ENCODE data around the gene ANAPC2. TPM values are rescaled to one million over a fixed set of nuclear protein-coding genes. Genes with fewer than 3 reads are reported as not detected.

ANAPC2 gene
- total RNA-seq, 1 experiment from 2014 or later = 23.5 TPM

- DNase-seq (ENCODE audit: low read depth) = peak; percentile 66
Observed at GRCh38 chr9:137176302-137177182, 11.8 kb downstream of the ANAPC2 start.

- no peak for DNase-seq (ENCODE audit: low read depth)
Observed at GRCh38 chr9:137175345-137175961, 12.9 kb downstream of the ANAPC2 start.

- peak; percentile 41 for DNase-seq (ENCODE audit: low read depth)
Observed at GRCh38 chr9:137174722-137175293, 13.6 kb downstream of the ANAPC2 start.

DNA sequence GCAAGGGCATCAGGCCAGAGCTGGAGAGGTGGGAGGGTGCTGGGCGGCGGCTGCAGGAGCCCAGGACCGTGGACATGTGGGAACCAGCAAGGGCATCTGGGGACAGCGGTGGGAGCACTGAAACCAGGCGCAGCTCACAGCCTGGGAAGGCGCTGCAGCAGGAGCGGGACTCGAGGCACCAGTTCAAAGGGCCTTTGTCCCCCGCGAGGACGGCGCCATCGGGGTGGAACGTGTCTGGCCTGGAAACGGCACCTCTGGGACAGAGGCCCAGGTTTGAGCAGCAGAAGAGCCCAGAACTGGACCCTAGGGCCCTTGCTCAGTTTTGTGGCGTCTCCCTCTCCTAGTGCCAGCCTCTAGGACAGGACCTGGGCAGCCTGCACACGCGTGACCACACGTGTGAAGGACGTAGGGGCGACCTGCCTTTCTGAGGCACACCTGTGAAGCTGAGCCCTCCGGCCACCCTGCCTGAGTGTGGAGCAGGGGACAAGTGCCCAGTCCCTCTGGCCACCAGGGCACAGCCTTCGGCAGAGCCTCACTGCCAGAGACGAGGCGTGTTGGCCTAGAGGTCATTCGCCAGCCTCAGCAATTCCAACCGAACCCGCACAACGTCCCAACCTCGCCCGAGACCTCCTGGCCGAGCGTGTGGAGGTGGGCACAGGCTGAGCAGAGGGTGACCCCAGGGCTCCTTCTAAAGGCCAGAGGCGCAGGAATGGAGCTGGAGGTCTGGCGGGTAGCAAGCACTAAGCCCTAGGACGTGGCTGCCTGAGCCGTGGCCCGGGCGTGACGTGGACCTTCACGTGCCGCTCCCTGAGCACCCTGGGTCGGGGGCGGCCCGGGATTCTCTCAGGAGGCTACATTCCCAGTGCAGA, 14.3 kb downstream of the ANAPC2 start:
- DNase-seq (ENCODE audit: low read depth) = no peak

DNA sequence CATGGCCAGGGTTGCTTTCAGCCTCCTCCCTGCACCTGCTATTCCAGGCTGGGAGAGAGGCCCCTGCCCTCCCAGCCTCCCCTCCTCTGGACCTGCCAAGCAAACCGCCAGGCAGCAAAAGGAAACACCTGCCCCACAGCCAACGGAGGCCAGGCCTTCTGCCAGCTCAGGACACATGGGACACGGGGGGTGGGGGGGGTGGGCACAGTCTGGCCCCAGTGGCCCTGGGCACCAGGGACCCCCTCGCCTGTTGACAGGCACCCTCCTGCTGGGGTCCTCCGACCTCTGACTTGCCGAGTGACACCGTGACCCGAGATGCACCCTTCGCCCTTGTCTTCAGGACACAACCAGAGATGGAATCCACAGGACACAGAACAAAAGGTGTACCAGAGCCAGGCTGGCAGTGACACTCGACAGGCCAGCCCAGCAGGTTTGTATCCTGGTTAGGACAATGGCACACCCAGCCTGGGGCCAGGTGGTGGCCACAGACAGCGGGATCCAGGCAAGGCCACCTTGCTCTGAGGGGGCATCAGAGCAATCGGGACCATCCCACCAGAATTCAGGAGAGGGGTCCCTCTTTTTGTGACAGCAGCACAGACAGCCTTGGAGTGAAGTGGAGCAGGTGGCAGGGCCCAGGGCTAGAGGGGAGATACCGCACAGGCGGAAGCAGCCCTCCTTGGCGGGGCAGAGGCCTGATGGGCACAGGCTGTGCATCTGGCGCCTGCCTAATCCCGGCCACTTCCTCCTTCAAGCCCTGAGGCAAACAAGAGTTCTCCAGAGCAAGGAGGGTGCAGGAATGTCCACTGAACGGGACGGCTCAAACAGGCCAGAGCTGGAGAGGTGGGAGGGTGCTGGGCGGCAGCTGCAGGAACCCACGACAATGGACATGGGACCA, 15.2 kb downstream of the ANAPC2 start:
- DNase-seq (ENCODE audit: low read depth) = no peak

GRCh38 chr9:137171149-137171900, 17.0 kb downstream of the ANAPC2 start:
- no peak for DNase-seq (ENCODE audit: low read depth)

DNA sequence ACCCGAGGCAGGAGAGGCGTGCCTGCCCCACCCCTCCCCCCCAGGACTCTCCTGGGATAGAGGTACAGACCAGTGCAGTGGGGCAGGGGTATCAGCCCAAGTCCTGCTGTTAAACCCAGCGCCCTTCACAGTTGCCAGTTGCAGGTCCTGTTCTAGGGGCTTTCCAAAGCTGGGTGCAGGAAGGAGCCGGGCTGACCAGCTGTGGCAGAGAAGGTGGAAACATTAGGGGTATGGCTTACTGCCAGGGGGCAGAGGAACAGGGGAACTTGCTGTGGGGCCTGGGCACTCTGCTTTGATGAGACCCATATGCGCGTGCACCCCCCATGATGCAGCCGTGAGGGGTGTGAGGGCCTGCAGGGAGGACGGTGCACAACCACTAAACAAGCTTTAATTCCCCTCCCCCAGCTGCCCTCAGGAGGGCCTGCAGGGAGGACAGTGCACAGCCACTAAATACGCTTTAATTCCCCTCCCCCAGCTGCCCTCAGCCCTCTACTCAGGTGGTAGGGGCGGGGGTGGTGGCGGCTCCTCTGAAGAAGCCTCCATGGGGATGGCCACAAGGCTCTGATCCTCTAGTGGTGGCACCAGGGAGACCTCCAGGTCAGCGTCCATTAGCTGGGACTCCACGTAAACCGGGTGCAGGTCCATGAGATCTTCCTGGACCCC, 17.7 kb downstream of the ANAPC2 start:
- no peak for DNase-seq (ENCODE audit: low read depth)

DNA sequence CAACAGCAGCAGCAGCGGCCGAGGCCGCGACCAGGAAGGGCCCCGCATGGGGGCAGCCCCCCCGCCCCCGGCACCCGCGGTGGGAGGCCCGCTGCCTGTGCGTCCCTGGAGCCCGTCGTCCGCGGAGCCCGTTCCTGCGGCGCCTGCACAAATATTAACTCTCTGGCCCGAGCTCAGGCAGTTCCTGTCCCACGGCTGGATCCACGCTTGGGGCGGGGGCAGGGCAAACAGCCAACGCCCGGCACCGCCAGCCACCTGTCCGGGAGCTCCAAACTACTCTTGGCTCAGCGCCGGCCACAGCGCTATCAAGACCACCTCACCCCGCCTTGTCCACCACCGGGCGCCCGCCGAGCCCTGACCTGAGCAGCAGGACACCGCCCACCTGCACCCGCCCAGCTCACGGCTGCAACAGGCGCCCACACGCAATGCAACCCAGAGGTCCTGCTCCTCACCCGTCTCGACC, 18.4 kb downstream of the ANAPC2 start, which contains the start of gene LRRC26:
Gene LRRC26, minus strand, starts transcription at position 156 of the 463 bp plus-strand sequence. Its CDS starts 108 bp downstream, at position 48.
- no peak for DNase-seq (ENCODE audit: low read depth)

GRCh38 chr9:137168904-137169856, 19.2 kb downstream of the ANAPC2 start:
- peak; percentile 83 for DNase-seq (ENCODE audit: low read depth)

- DNase-seq (ENCODE audit: low read depth) = no peak
Observed at GRCh38 chr9:137168573-137168903, 19.8 kb downstream of the ANAPC2 start.

GRCh38 chr9:137167747-137168572, 20.4 kb downstream of the ANAPC2 start:
- DNase-seq (ENCODE audit: low read depth) = peak; percentile 43

GRCh38 chr9:137167277-137167746, 21.0 kb downstream of the ANAPC2 start:
- peak; percentile 35 for DNase-seq (ENCODE audit: low read depth)

DNA sequence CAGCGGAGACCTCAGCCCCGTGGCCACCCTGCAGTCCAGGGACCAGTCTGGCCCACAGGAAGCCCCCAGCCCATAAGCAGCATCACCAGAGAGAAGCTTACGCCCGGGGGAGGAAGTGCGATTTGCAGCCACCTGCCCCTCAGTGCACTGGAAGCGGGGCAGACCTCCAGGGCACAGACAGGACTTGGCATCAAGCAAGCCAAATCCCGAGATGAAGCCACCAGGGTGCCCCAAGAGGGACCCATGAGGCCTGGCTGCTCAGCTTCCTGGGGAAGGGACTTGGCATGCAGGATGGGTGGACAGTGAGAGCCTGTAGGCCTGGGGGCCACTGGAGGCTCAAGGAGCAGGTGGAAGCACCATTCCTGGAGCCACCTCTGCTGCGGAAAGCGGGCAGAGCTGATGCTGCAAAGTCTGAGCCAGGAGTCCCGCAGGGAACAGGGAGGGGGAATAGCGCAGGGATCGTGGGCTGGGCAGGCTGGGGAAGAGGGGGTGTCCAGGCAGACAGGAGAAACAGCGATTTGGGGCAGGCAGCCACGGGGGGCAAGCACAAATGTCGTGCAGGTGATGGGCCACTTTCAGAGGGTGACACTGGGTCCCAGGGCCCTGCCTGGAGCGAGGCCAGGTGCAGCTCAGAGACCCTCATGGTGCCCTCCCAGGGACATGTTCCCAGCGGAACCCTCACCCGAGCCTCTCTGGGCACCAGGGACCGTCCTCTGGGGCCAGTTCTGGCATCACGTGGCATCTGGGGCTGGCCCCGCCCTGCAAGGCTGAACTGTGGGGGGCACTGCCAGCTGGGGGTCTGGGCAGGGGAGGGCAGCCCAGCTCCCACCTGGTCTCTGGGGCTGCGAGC, 21.8 kb downstream of the ANAPC2 start:
- no peak for DNase-seq (ENCODE audit: low read depth)

GRCh38 chr9:137165250-137165836, 23.0 kb downstream of the ANAPC2 start:
- no peak for DNase-seq (ENCODE audit: low read depth)

DNA sequence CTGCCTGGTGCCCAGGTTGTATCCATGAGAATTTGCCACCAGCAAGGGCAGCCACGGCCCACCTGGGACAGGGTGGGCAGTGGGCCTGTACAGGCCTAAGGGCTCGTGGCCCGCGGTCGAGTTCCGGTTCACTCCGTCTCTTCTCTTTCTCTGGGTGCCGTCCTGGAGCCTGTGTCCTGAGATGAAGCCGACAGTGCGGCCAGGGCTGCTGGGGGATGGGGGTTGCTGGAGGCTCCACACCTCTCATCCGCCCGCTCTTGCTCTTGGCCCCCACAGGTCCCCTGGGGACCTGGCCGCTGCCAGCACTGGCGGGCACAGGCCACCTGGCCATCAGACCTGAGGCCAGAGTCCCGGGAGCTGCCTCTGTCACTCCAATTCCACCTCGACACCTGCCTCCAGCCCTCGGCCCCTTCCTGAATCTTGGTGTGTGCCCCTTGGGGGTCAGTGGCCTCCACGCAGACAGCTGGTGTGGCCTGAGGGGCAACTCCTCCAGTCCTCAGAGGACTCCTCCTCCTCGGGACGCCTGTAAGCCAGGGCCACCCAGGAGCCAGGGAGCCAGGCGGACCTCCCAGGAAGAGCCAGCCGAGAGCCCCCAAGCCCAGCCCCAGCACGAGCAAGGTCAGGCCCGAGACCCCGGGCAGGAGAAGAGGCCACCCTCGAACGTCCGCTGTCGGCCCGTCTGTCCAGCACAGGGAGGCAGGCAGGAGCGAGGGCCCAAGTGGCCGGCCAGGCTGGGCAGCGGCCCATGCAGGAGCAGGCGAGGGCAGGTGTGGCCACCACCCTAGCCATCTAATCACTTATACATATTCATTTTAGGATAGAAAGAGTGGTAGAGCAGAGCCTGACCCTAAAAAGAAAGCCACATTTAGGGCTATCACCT, 23.8 kb downstream of the ANAPC2 start:
- no peak for DNase-seq (ENCODE audit: low read depth)
